HCEC 1CT (cell line): ENCODE measurements around the gene COL18A1.

Source experiments
- DNase-seq: peaks from one replicate; pipeline ENCODE4 v3.0.0-alpha.2; 2017

The COL18A1 gene

DNA sequence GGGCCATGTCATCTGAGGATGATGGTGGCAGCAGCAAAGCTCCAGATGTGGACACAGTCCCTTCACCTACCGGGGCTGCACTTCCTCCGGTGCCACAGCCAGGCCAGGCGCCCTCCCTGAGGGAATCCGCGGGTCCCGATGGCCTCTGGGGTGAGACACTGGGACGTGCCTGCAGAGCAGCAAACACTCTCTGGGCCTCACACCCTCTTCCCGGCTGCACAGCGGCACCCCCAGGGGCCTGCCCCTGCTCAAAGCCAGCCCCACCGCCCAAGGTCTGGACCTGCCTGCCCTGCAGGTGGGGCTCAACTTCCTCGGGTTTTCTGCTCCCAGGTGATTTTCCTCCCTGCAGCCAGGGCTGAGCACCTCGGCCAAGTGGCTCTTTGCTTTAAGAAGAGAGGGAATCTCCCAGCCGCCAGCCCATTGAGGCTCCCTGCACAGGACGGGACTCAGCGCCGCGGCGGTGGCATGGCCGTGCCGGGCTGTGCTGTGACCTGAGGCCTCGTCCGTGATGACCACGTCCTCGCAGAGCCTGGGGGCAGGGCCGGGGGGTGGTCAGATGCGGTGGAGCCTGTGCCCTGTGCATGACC lies 21.3 kb upstream of the COL18A1 start:
- DNase-seq, result no peak

GRCh38 chr21:45384656-45385548 lies 20.1 kb upstream of the COL18A1 start:
- DNase-seq, result no peak

GRCh38 chr21:45385549-45386050 lies 19.4 kb upstream of the COL18A1 start:
- DNase-seq, result no peak

- DNase-seq, result no peak
Measured at GRCh38 chr21:45386336-45386727, 18.6 kb upstream of the COL18A1 start.

DNA sequence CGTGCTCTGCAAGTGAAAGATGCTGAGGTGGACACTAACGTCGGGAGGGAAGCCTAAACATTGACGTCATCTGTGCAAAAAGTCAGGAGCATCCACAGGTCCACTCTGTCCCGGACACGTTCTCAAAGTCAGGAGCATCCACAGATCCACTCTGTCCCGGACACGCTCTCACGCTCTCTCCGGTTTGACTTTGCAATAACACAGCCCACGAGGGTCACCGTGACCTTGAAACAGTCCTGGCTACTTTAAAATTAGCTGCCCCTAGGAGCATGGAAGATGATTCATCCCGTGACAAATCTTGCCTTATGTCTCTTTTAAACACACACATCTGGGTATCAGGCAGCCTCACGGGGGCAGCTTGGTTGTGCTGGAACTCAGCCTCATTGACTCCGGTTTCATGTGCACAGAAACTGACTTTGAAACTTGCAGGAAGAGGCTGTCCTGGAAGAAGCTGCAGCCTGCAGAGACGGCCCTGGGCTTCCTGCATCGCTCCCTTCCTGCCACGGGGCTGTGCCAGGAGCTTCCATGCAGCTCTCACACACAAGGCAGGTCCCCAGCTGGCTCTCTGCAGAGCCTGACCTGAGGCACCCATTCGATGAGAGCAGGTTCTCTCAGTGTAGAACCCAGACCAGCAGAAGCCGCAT lies 18.1 kb upstream of the COL18A1 start:
- DNase-seq, result peak; percentile 93

DNA sequence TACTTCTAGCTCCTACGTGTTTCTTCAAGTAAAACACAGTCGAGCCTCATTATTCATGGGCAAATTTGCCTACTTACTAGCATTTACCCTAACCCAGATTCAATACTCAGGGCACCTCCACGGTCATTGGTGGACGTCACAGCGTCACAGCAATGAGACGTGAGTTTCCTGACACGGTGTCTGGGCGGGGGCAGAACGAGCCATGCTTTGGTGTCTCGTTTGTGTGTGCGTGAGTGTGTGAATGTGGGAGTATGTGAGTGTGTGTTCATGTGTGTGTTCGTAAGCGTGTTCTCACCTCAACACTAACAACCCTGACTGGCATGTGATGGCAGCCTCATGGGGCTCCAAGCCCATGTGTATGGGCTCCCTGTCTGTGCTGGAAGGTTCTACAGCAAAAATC lies 17.5 kb upstream of the COL18A1 start:
- DNase-seq, result no peak

- DNase-seq, result no peak
Measured at GRCh38 chr21:45388011-45388521, 16.9 kb upstream of the COL18A1 start.

DNA sequence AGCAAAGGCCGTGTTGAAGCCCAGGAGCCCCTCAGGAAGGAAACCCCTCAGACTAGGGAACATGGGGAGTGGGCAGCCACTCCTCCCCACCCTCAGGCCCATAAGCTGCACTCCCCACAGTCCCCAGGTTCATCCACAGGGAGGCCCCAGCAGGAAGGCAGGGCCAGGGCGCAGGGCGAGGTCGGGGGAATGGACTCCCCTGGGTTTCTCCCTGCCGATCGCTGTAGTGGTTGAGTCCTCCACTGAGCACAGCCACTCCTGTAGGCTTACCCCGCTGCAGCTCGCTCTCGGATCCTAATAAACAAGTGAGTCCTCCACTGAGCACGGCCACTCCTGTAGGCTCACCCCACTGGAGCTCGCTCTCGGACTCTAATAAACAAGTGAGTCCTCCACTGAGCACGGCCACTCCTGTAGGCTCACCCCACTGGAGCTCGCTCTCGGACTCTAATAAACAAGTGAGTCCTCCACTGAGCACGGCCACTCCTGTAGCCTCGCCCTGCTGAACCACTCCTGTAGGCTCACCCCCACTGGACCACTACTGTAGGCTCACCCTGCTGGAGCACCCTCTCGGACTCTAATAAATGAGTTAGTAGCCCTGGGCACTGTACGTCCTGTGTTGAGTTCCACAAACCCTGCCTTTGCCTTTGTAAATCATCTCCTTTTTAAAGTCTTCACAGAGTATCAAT lies 16.2 kb upstream of the COL18A1 start:
- DNase-seq, result no peak

GRCh38 chr21:45390121-45390751 lies 14.7 kb upstream of the COL18A1 start:
- DNase-seq, result no peak

GRCh38 chr21:45390831-45391742 lies 13.9 kb upstream of the COL18A1 start:
- no peak for DNase-seq

DNA sequence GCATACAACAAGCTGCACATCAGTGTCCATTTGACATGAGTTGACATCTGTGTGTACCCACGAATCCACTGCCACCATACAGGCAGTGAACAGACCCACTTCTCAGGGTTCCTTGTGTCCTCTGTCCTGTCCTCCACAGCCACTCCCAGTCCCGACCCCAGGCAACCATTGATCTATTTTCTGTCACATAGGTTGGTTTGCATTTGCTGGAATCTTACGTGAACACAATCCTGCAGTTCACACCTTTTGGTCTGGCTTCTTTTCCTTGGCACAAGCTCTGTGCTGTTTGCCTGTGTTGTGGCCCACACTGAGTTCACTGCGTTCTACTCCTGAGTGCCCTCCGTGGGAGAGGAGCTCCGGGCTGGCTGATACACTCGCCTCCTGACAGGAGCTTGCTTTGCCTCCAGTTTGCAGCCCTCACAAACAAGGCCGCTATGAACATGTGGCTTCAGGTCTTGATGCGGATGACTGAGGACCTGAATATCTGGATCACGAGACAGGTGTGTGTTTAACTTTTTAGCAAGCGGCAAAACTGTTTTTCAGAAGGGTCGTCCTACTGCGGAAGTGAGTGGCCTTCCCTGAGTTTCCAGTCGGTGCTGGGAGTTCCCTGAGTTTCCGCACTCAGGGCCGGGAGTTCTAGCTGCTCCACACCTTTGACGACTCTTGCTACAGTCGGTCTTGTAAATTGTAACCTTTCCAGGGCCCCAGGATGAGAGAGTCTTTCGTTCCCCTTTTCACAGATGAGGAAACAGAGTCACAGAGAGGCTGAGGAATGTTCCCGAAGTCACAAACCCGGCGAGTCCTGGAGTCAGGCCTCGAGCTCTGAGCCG lies 13.0 kb upstream of the COL18A1 start:
- DNase-seq, result no peak

DNA sequence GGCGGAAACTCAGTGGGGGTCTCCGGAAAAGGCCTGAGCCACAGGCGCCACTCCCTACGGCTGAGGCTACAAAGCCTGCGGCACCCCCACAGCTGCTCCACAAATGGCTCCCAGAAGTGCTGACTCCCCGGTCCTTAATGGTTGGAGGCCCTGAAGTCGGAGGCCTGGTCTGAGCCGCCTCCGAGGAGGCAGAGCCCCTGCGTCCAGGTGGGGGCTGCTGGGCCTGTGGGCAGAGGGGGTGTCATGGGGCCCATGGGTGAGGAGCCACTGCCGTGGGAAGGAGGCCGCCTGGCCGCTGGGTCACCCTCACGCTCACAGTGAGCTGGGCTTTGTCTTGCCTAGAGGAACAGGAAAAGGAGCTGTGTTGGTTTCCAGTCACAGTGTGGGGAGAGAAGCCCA lies 12.4 kb upstream of the COL18A1 start:
- no peak for DNase-seq

- no peak for DNase-seq
Measured at GRCh38 chr21:45393021-45393420, 11.9 kb upstream of the COL18A1 start.

DNA sequence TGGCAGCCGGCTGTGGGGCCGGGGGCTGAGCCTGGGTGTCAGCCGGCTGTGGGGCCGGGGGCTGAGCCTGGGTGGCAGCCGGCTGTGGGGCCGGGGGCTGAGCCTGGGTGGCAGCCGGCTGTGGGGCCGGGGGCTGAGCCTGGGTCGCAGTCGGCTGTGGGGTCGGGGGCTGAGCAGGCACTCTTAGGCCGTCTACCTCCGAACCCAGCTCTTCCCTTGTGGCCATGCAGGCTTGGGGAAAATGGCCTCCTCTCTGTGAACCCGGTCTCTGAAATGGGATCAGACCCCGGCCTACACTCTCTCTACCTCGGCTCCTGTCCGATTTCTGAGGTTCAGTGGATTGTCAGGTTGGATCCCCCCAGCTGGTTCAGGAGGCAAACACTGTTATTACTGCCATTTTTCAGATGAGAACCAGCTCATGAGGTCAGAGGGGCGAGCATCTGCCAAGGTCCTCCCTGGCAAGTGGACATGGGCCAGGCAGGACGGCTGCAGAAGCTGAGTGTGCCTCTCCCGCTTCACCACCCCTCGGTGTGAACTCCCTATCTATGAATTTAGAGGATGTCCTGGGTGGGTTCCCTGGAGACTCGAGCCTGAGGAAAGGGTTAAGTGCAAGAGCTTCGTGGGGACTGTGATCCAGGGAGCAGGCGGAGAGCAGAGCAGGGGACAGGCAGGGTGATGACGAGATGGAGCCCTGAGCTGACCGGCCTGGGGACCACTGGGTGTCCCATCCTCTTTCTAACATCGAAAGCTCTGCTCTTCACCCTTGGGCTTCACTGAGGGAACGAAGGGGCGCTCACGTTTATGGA lies 10.9 kb upstream of the COL18A1 start:
- no peak for DNase-seq

DNA sequence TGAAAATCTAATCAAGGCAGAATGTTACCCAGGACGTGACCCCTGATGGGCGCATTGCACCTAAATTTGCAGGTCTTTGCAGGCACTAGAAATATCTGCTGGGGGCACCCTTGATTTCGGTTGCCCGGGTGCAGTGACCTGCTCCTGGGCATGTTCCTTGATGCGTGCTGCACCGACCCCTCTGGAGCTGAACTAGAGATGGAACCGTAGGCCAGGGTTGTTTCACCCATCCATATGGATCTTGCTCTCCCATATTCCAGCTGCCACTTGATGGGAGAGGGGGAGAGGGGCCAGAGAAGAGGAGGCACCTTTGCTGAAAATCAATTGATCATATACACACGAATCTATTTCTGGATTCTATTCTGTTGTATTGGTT lies 8.4 kb upstream of the COL18A1 start:
- no peak for DNase-seq

DNA sequence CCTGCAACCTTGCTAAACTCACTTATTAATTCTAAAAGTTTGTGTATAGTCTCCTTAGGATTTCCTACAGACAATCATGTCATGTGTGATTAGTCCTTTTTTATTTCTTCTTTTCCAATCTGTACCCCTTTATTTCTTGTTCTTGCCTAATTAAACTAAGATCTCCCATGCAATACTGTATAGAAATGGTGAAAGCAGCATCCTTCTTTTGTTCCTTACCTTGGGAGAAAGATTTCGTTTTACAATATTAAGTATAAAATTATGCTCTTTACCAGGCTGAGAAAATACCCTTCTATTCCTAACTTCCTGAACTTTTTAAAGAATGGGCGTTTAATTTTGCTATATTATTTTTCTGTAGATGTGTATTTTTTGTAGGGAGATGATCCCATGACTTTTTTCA lies 7.6 kb upstream of the COL18A1 start:
- no peak for DNase-seq

- no peak for DNase-seq
Measured at GRCh38 chr21:45401054-45401518, 3.9 kb upstream of the COL18A1 start.

DNA sequence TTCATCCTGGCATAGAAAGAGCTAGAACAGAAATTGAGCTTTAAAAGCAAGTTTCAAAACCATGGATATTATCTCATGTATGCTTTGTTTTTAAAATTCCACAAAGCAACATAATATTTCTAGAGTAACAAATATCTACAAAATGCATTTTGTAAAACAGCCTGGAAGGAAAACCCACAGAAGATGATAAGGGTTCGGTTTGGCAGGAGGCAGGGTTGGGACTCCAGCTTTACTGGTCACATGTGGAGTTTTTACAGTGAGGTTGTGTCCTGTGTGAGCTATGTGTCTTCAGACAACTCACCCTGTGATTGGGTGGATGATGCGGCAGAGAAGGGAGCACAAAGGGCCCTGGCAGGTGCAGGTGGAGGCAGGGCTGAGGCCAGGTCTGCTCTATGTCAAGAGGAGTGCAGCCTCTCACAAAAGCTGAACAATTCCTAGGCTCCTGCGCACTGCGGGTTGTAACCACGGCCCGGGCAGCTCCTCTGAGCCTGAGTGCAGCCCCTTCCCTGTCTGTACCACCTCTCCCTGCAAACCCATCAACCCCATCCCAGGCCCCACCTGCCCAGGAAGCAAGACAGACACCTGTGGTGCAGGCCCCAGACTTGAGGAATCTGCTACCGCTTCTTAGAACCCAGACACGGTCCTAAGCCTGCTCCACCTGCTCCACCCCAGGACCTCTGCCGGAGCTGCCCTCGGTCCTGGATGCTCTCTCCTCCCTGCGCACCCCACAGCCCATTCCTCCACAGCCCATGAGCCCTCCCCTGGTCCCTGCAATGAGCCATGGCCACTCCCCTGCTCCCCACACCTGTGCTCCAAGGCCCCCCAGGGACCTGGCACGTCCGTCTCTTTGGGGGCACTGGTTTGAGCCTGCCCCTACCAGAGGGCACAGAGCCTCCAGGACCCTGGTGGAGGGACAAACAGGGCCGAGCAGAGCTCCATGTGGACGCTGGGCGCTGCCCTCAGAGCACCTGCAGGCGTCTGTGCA lies 2.8 kb upstream of the COL18A1 start:
- DNase-seq, result no peak
